HL-60 (cell line): ENCODE results near the gene CHD2.

Experiments
- DNase-seq, 2 experiments: peaks; one replicate each; pipeline ENCODE4 v3.0.0-alpha.2; 2010 to 2020; ENCODE audit warnings: low read depth in 1 of 2, low spot score in 1 of 2
- H3K27ac ChIP-seq: fragments of 250-450 bp; sonication (Bioruptor Pico); replicated peaks from 2 replicates; pipeline ENCODE4 v1.5.1; 2020; ENCODE audit warnings: mild to moderate bottlenecking, moderate library complexity
- H3K27me3 ChIP-seq: fragments of 250-450 bp; sonication (Bioruptor Pico); 2 replicates; pipeline ENCODE4 v1.5.1; 2021; ENCODE audit warnings: mild to moderate bottlenecking, moderate library complexity; ENCODE audit not compliant: insufficient read depth, poor library complexity, severe bottlenecking
- H3K4me3 ChIP-seq: replicated peaks from 2 replicates; pipeline ENCODE4 v1.5.1; 2011; ENCODE audit warnings: mild to moderate bottlenecking, control low read depth, low read length; ENCODE audit not compliant: insufficient read depth
- GABPA ChIP-seq: IDR thresholded peaks from 2 replicates; pipeline ENCODE4 v1.6.1; 2012; ENCODE audit warnings: low read depth
- POLR2AphosphoS5 ChIP-seq: IDR thresholded peaks from 2 replicates; pipeline ENCODE4 v1.6.1; 2012; ENCODE audit warnings: low read depth
- SPI1 ChIP-seq: IDR thresholded peaks from 2 replicates; pipeline ENCODE4 v1.6.1; 2012; ENCODE audit warnings: low read depth, mild to moderate bottlenecking, borderline replicate concordance
- TF ChIP-seq, protein P1 (sequence below): IDR thresholded peaks from one replicate; pipeline ENCODE4 v1.5.1; 2011; ENCODE audit warnings: low read length, control low read depth, inconsistent platforms; ENCODE audit not compliant: insufficient read depth
- TF ChIP-seq, protein P2 (sequence below): IDR thresholded peaks from 2 replicates; pipeline ENCODE4 v1.6.1; 2012; ENCODE audit warnings: low read depth; ENCODE audit not compliant: insufficient replicate concordance

The CHD2 gene

GRCh38 chr15:92879949-92880725, 20.0 kb upstream of the CHD2 start:
- no peak overlapping the region for H3K27ac ChIP-seq
- DNase-seq = no peak
- H3K27me3 ChIP-seq = no peaks in the 10 kb centered on the region
- H3K4me3 ChIP-seq = no peak overlapping the region
- TF ChIP-seq, protein P1, sequence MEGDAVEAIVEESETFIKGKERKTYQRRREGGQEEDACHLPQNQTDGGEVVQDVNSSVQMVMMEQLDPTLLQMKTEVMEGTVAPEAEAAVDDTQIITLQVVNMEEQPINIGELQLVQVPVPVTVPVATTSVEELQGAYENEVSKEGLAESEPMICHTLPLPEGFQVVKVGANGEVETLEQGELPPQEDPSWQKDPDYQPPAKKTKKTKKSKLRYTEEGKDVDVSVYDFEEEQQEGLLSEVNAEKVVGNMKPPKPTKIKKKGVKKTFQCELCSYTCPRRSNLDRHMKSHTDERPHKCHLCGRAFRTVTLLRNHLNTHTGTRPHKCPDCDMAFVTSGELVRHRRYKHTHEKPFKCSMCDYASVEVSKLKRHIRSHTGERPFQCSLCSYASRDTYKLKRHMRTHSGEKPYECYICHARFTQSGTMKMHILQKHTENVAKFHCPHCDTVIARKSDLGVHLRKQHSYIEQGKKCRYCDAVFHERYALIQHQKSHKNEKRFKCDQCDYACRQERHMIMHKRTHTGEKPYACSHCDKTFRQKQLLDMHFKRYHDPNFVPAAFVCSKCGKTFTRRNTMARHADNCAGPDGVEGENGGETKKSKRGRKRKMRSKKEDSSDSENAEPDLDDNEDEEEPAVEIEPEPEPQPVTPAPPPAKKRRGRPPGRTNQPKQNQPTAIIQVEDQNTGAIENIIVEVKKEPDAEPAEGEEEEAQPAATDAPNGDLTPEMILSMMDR = no peak

DNA sequence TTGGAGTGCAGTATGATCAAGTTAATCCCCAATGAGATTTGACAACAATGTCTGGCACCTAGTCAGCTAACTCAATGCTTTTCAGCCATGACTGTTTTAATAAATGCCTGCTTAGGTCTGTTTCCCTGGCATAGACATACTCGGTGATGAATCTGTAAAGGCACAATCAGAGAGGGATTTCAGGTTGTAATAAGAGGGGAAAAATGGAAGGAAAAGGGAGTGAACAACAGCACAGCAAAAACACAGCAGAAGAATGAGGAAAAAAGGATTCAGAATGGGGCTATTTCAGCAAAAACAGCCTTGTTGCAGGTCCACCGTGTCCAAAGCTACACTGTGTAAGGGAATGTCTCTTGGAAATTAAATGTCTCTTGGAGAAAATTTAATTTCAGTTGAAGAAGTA, 19.3 kb upstream of the CHD2 start:
- no peak for TF ChIP-seq GABPA
- no peak for TF ChIP-seq POLR2AphosphoS5
- TF ChIP-seq SPI1 = no peak
- TF ChIP-seq, protein P2, sequence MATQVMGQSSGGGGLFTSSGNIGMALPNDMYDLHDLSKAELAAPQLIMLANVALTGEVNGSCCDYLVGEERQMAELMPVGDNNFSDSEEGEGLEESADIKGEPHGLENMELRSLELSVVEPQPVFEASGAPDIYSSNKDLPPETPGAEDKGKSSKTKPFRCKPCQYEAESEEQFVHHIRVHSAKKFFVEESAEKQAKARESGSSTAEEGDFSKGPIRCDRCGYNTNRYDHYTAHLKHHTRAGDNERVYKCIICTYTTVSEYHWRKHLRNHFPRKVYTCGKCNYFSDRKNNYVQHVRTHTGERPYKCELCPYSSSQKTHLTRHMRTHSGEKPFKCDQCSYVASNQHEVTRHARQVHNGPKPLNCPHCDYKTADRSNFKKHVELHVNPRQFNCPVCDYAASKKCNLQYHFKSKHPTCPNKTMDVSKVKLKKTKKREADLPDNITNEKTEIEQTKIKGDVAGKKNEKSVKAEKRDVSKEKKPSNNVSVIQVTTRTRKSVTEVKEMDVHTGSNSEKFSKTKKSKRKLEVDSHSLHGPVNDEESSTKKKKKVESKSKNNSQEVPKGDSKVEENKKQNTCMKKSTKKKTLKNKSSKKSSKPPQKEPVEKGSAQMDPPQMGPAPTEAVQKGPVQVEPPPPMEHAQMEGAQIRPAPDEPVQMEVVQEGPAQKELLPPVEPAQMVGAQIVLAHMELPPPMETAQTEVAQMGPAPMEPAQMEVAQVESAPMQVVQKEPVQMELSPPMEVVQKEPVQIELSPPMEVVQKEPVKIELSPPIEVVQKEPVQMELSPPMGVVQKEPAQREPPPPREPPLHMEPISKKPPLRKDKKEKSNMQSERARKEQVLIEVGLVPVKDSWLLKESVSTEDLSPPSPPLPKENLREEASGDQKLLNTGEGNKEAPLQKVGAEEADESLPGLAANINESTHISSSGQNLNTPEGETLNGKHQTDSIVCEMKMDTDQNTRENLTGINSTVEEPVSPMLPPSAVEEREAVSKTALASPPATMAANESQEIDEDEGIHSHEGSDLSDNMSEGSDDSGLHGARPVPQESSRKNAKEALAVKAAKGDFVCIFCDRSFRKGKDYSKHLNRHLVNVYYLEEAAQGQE = no peak
- TF ChIP-seq, protein P1 = no peak
- Histone ChIP-seq H3K27me3 (no peaks in the 10 kb centered on the region), H3K27ac (peak overlapping the region; percentile 87), H3K4me3 (no peak overlapping the region)
- DNase-seq = no peak

DNA sequence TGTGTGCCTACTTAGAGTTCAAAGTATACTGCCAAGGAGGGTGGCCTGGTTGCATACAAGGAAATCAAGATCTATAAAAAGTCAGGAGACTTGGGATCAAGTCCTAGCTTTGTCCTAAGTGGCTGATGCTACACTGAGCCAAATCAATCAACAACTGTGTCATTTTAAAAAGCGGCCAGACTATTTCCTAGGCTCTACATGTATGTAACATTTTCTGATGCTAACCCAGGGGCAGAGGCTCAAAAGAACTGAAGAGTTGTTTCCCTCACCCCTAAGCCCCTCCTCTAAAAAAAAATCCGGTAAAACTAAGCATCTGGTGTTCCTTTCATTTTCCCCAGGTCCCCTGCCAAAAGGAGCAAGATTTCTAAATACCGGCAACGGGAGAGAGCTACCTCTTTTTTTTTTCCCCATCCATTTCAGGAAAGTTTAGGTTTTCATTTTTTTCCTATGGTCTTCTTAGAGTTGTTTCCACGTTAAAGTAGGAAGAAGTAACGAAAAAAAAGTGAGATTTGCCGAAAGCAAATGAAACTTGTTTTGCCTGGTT, 18.8 kb upstream of the CHD2 start:
- Histone ChIP-seq H3K27me3 (no peaks in the 10 kb centered on the region), H3K4me3 (no peak overlapping the region), H3K27ac (peak overlapping the region; percentile 87)
- TF ChIP-seq, protein P1 = no peak
- TF ChIP-seq GABPA (no peak), SPI1 (no peak), POLR2AphosphoS5 (no peak)
- TF ChIP-seq, protein P2 = no peak
- DNase-seq = no peak
